Vagina (tissue), 2 donors: ENCODE measurements around the gene NANS.

Source experiments
- CTCF ChIP-seq, 3 experiments: fragments of 450-650 bp in 2 of 3; fragments of 200-600 bp in 1 of 3; sonication (generic) in 1 of 3; IDR thresholded peaks; one replicate each; pipeline ENCODE4 v1.5.1; 2017 to 2019; ENCODE audit warnings: antibody characterized with exemption in 3 of 3, mild to moderate bottlenecking in 2 of 3, moderate library complexity in 2 of 3
- POLR2A ChIP-seq, 2 donors: fragments of 450-650 bp; IDR thresholded peaks; one replicate each; pipeline ENCODE4 v1.6.1; 2017; ENCODE audit warnings: antibody characterized with exemption in 2 of 2, mild to moderate bottlenecking in 2 of 2, moderate library complexity in 2 of 2
- POLR2AphosphoS5 ChIP-seq, 2 donors: sonication (generic); formaldehyde crosslinking; IDR thresholded peaks; one replicate each; pipeline ENCODE4 v1.9.0; 2017; ENCODE audit warnings: antibody characterized with exemption in 2 of 2, mild to moderate bottlenecking in 2 of 2, low read depth in 1 of 2; ENCODE audit not compliant: insufficient read depth in 1 of 2

GRCh38 chr9:98054376-98054951, 2.1 kb upstream of the NANS start:
- TF ChIP-seq POLR2A (IDR thresholded peaks at IDR 0.05) (no peak), CTCF (IDR thresholded peaks at IDR 0.05) (no peak), POLR2AphosphoS5 (IDR thresholded peaks at IDR 0.05; ENCODE audit: insufficient read depth in 1 of 2, low read depth in 1 of 2) (no peak)
